Mesenteric fat pad (tissue), 1 donor: ENCODE results near the gene PPP2R5E. TPM values are rescaled to one million over a fixed set of nuclear protein-coding genes. Genes with fewer than 3 reads are reported as not detected.

ENCODE experiments used
- DNase-seq: peaks from one replicate; pipeline ENCODE4 v3.0.0-alpha.2; 2020; ENCODE audit warnings: low spot score
- total RNA-seq: library from RNA; stranded (reverse); fragmentation: NEBNext Ultra II Directional; extraction: Animal tissue kit (Norgen Biotek cat#: 25700); gene quantifications from one replicate; pipeline ENCODE4 v1.2.1, GENCODE V29; 2021
- donor health status: DM: yes; HTN: yes; CAD: no.

Gene PPP2R5E
- total RNA-seq, 1 donor from 2014 or later: 36.0 TPM

DNA sequence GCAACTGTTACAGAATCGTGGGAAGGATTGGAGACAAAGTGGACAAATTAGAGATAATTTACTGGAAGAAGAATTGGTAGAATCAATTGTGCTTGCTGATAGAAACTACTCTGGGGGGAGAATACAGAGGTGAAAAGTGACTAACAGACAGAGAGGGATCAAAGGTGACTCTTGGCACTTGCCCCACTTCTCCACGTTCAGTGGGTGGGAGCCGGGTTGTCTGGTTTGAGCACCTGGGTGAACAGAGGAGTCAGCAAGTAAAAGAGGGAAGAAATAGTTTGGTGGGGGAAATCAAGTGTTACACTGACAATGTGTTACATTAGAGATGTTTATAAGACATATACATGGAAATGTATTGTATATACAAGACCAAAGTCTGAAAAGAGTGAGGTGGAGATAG is 69.1 kb downstream of the PPP2R5E start:
- no peak for DNase-seq

DNA sequence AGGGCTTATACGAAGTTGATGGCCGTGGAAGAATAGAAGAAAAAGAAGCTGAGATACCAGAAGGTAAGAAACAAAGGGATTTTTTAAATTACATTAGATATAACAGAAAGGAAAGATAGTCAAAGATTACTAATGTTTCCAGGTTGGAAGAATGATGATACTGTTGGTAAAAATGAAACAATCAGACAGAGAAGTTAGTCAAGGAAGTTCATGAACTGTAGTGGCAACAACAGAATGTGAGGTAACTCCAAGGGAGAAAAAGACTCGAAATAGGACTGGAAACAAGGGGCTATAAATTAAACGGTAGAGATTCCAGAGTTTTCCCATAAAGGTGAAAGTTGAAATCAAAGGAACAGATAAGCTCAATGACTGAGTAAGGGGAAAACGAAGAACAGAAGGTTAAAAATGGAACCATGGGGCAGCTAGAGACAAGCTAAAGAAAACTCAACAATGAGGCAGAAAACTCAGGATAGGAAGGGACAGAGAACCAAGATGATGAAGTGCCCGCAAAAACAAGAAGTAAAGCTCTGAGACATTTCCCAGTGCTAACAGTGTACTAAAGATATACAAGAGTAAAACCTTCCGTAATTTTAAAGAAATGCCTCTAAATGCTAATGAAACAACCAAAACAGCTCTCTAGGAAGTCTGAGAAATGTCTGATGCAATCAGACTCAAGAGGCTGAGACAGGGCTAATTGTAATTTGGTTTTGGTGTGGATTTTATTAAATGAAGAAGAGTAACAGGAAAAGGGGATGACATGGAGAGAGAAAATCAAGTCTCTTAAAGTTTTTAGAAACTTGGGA is 70.0 kb downstream of the PPP2R5E start:
- DNase-seq: no peak

DNA sequence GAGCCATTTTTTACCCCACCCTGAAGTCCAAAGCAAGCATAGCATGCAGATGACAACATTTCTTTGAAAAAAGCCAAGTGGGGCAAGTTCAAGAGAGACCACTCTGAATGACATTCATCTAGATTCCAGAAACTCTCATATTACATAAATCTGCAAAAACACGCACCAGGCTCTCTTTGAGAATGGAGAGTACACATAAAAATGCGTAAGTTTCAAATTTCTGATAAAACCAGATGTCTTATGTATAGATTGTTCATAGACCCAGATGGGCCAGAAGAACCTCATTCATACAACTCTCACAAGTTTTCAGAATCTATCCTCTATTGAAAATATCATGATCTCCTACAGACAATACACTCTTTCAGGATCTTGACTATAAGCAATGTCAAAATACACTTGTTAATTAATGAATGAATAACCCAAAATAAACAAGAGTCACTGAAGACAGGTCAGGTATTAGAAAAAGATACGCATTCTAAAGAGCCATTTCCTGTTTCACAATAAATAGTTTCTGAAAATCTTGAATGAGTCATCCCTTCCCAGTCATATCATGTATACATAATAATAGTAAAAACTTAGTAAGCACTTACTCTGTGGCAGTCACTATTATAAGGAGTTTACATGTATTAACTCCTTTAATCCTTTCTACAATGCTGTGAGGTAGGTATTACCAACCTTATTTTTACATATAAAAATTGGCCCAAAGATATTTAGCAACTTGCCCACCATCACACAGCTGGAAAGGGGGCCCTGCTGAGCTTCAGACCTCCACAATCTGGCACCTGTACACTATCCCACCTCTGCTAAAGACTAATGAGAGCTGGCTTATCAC is 72.0 kb downstream of the PPP2R5E start:
- DNase-seq: no peak

DNA sequence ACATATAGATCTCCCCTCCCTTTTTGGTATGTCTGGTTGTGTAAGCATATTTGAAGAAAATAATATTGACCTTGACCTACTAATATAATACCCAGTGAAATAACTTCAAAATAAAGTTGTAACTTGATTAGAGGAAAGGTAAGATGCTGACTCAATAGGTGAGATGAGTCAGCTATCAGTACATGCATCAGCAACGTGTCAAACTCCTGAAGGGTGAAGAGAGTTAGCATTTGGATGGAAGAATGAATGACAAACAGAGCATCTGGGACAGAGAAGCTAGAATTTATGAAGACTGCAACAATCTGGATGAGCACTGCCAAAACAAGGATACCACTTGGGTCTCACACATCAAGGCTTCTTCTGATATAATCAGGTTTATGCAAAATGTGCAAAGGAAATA is 74.9 kb downstream of the PPP2R5E start:
- no peak for DNase-seq

DNA sequence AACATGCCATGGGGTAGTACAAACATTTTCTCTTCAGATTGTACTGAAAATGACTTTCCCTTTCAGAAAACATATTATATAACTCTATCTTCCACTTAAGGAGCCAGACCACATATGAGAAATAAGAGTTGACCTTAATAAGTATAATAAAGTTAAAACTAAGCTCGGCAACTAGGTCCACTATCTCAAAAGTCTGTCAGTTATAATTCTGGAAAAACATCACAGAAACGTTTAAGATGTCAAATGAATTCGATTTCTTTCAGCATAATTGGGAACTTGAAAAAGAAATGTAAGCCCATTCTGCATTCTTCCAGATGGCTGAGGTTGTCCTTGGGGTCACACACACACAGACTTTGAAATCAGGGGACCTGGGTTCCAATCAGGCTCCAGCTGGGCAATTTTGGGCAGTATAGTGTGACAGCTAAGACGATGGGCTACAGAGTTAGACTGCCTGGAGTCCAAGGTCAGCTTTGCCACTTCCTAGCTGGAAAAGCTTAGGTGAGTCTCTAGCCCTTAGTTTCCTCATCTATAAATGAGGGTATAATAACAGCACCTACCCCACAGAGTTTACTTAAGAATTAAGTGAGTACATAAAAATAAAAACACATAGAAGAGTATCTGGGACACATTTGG is 75.6 kb downstream of the PPP2R5E start:
- DNase-seq: no peak

DNA sequence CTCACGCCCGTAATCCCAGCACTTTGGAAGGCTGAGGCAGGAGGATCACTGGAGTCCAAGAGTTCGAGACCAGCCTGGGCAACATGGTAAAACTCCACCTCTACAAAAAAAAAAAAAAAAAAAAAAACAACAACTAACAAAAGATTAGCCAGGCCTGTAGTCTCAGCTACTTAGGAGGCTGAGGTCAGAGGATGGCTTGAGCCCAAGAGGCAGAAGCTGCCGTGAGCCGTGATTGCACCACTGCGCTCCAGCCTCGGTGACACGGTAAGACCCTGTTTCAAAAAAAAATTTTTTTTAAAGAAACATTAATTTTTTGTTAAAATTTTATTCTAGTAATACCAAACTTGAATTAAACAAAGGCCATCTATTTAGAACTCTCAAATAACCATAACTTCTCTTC is 77.8 kb downstream of the PPP2R5E start:
- DNase-seq: no peak

DNA sequence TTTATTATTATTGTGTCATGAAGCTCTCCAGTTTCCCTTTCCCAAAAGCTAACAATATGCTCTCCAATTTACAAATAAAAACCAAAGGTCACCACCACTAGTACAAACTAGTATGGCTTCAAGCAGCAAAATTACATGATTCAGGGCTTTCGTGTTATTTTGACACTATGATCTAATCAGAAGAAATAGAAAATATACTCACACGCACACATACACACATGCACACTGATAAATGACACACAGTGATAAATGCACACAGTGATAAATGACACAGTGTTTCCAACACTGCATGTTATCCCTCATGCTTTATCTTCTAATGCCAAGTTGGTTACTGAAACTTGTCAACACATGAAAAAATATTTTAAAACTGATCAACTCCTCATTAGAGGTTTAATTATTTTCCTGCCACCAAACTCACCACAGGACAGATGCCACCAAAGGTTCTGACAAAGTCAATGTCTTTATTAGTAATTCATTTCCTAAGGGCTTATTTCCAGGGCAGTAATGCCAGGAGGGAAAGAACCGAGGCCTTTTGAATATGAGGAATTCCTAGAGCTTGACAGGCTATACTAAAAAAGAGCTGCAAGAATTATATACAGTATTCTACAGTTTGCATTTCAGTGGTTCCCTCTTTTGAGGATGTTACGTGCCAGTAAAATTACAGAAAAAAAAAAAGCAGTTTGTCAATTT is 82.4 kb downstream of the PPP2R5E start:
- no peak for DNase-seq

DNA sequence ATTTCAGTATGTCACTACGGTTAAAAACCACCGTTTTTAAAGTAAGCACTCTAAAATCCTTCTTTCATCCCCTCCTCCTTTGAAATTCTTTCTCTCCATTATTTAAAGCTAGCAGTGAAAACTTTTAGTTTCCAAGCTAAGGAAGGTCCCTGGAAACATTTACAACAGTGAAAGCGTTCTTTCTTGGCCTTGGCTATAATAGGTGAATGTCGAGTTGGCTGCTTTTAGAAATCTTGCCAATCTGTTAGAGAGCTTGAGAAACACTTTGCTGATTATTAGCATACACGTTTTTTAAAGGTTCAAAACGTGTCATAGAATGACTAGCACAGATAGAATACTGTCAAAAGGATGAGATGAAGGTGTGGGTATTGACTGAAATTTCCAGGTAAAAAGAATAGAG is 83.4 kb downstream of the PPP2R5E start:
- no peak for DNase-seq

DNA sequence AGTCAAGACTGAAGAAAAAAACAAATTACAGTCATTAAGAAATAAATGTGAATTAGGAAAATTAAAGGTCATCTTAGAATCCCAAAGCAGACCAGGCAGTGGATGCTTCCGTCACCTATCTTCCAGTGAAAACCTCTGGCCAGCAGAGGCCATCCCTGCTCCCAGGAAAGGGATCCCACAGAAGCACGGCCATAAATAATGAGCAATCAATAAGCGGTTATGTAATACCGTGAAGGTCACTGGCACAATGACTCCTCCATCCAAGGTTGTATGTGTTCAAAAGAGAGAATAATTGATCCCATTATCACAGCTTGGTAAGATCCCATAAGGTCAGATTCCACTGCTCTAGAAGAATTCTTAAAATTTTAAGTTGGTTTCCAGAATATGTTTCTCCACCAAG is 85.7 kb downstream of the PPP2R5E start:
- no peak for DNase-seq

DNA sequence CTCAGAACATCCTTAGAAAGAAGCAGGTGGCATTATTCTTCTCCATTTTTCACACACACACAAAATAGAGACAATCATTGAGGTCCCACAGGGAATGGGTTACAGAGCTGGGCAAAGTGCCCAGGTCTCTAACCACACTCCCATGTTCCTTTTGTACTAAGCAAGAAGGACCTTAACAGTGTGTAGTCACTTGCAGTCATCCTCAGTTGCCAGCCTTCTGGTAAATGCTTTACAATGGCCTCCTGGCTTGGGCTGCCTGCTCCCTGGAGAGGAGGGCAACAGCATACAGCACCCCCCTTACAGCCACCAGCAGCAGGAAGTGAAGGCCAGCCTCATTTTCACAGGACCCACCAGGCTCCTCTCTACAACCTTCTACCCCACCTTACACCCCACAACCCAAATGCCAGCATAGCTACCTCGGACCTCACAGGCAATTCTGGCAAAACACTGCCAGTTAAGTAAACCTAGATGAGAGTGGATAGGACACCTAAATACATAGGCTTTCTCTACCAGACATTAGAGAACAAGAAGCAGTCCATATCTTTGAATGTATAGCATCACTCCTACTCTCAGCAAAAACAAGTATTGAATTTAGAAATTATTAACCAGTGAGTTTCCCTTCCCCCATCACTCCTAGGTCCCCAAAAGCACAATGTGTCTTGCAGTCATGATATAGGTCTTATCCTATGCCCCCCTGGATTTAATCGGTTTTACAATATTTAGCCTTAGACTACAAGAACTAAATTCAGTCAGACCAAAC is 88.1 kb downstream of the PPP2R5E start:
- DNase-seq: no peak

DNA sequence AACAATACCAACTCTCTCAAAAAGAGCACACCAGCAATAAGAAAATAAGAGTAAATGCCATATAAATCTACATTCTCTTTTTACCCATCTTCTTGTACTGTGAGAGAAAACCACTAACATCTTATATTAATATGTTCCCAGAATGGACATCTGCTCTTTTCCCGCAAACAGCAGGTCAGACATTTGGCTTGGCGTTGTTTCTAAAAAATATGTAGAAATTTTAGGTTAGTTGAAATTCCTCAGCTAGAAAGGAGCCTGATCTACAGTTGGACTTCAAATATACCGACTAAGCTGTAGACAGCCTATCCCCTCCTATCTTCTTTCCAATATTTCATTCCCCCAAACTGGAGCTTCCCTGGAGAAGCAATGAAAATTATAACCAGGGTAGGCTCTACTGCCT is 88.7 kb downstream of the PPP2R5E start:
- no peak for DNase-seq

DNA sequence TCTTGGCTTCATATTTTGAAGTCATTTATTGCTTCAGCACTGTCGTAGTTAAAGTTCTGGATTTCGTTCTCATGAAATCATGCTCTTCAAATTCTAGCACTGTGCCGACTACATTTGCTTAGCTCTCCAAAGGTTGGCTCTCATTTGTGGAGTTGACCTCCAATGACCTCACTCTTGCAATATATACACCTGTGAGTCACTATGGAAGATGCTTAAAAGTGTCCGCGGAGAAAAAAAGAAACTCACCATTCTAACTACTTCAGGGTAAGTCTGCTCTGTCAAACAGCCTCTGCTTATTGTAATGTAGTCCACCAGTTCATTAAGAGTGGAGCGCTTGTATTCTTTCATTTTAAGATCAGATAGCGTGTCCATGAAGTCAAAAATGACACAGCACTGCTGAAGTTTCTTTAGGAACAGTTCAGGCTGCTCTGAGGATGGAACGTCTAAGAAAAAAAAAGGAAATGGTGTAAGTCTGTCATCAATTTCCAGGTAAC is 89.7 kb downstream of the PPP2R5E start:
- DNase-seq: no peak

DNA sequence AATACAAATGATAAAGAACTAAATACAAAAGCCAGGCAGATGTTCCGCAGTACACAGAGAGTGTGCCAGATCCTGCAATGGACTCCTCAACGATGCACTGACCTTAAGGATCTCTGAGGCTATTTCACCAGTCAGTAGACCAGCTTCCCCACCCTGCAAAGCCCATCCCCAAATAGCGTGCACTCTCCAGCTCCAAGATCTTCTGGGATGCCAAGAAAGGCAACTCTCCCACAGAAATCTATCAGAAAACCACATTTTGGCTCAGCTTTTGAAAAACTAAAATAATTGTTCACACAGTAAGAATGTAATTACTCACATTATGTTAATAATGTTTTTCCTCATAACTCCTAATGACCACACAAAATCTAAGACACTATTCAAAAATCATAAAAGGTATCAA is 90.4 kb downstream of the PPP2R5E start:
- DNase-seq: no peak

DNA sequence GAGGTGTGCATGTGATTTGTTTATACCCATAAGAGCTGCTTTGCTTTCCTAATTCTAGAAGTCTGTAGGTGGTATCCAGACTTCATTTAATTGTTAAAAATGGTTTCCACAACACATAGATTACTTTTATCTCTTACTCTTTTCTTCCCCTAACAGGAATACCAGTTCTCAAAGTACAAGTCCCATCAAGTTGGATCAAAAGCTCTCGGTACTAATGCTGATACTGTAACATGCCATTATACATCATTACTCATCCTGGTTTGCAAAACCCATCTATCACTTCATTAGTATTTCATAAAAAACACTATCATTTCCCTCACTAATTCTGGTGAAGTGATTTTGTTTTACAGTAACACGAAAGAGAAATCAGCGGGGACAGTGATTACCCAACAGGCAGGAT is 94.3 kb downstream of the PPP2R5E start:
- no peak for DNase-seq

DNA sequence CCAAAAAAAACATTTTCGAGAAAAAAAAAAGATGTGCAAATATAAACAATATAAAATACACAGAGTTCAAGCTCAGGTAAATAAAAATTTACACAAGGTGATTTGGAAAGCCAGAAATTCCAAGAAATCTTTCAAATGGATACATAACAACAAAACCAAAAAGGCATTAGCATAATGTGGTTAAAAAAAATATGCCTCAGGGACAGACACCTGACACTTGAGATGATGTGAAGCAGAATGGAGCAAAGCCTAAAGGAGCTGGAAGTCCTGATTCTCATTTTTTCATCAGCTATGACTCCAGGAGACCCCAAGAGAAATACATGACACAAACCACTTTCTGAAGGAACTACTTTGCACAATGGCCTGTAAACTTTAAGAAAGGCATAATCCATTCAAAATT is 98.6 kb downstream of the PPP2R5E start:
- no peak for DNase-seq

DNA sequence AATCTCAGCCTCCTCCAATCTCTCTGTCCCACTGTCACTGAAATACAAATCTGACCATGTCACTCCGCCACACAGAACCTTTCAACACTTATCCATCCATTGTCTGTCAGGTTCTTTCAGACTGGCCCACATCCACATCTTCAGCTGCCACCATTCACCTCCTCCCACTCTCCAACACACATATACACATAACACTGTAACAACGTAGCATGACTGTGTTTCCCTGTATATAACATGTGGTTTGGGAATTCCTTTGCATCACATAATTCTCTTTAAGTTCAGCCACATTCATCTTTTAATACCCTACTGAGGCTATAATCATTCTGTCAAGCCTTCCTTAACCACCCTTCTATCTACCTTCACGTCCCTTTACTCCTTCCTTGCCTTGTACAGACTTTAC is 99.2 kb downstream of the PPP2R5E start:
- DNase-seq: no peak

DNA sequence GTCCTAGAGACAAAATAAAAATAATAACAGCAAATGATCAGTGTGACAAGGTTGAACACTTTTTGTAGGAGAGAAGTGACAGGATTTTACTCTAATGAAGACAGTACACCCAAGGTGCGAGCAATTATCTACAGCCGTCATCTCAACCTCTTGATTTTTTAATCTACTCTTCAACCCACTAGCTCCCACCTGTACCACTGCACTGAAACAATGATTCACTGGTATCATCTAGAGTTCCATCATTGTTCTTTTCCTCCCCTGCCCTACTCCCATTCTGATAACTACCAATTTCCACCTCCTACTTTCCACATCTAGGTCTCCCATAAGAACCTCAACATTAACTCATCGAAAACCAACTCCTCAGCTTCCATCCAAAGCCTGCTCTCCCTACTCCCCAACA is 99.8 kb downstream of the PPP2R5E start:
- no peak for DNase-seq

DNA sequence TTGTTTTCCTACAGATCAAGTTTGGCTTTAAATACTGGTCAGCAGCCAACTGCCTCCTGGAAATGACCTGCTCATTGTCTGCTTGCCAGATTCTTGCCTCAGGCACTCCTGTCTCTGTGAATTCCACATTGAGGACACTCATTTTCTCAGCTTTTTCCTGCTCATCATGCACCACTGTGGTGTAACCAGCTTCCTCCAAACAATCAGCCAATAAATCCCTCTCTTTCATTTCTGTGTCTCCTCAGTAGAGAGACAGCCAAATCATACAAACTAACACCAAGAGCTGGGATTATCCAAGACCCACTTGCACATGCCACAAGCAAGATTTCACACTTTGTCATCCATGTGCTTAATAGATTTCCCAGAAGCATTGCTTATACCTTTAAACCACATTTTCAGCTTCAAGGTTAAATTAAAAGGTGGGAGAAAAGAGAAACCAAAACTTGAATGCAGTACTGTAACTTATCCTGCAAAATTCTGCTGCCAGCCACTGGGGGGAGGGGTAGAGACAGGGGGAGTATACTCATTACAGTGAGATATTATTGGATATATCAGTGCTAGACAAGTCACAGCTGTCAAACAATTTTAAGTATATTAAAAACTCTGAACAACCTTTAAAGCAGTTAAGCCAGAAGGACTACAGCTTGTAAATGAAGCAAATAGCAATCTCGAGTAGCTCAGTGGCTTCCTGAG is 105.0 kb downstream of the PPP2R5E start:
- DNase-seq: no peak

DNA sequence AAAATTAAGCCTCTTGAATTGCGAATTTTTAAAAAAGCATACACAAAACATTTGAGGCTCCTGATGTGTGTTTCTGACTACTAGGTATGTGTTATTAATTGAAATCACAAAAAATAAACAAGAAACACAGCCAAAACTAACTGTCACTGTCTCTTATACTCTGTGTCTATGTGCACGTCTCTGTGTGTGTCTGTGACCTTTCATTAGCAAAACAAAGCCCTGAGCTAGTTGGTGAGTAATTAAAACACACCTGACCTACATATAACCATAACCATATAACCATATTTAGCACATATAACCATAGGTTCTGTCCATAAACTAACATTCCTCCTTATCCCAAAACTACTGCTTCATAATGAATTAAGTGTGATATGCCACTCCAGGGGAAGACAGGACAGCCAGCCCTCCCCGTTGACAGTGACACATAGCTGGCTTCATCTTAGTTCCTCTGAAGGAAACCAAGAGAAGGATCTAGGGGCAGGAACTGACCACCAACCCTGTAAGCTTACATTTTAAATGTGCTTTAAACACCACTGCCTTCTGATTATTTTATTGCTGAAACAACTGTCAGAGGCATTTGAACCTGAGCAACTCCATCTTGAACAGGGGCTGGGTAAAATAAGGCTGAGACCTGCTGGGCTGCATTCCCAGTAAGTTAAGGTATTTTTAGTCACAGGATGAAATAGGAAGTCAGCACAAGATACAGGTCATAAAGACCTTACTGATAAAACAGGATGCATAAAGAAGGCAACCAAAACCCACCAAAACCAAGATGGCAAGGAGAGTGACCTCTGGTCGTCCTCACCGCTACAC is 106.7 kb downstream of the PPP2R5E start:
- DNase-seq: no peak
